H1 (cell line): ENCODE measurements around the gene KCNK13. TPM values are rescaled to one million over a fixed set of nuclear protein-coding genes. Genes with fewer than 3 reads are reported as not detected.

Source experiments
- CTCF ChIA-PET: fragments of 300-600 bp; sonication (Branson Sonifier 250); formaldehyde crosslinking; loops from one replicate; lab custom pipeline; 2021; ENCODE audit not compliant: partially characterized antibody; lab: Charles Lee
- POLR2A ChIA-PET: fragments of 300-600 bp; sonication (Branson Sonifier 250); formaldehyde crosslinking; loops from one replicate; lab custom pipeline; 2021; ENCODE audit warnings: inconsistent platforms; ENCODE audit not compliant: partially characterized antibody; lab: Charles Lee
- DNase-seq, 2 experiments: peaks; one replicate each; pipeline versions ENCODE4 v3.0.0 to v3.0.0-alpha.2; 2010 to 2022; ENCODE audit warnings: low spot score in 2 of 2, low read depth in 1 of 2, mixed read lengths in 1 of 2
- FAIRE-seq: peaks from 2 replicates; lab custom pipeline; 2011; peaks lifted over from hg19 to GRCh38; lab: Jason Lieb, UNC
- H2AFZ ChIP-seq: 2 replicates; pipeline ENCODE4 v1.8.1; 2012; ENCODE audit warnings: low read length, inconsistent platforms
- H2AK5ac ChIP-seq: 2 replicates; pipeline ENCODE4 v1.6.1; 2013; ENCODE audit warnings: low read depth, low read length
- H2BK120ac ChIP-seq: replicated peaks from 2 replicates; pipeline ENCODE3; 2013; ENCODE audit warnings: low read depth, low read length, inconsistent platforms
- H2BK12ac ChIP-seq: 2 replicates; pipeline ENCODE4 v1.6.1; 2013; ENCODE audit warnings: low read depth, low read length
- H2BK15ac ChIP-seq: 2 replicates; pipeline ENCODE4 v1.6.1; 2013; ENCODE audit warnings: low read length
- H2BK20ac ChIP-seq: 2 replicates; pipeline ENCODE4 v1.6.1; 2013; ENCODE audit warnings: low read length
- H2BK5ac ChIP-seq: 2 replicates; pipeline ENCODE4 v1.6.1; 2013; ENCODE audit warnings: low read depth, low read length
- H3K14ac ChIP-seq: 2 replicates; pipeline ENCODE4 v1.6.1; 2013; ENCODE audit warnings: inconsistent platforms; ENCODE audit not compliant: insufficient read length
- H3K18ac ChIP-seq: 2 replicates; pipeline ENCODE4 v1.6.1; 2013; ENCODE audit warnings: low read length; ENCODE audit errors: extremely low read depth
- H3K23ac ChIP-seq: 2 replicates; pipeline ENCODE4 v1.6.1; 2013; ENCODE audit warnings: inconsistent platforms; ENCODE audit not compliant: insufficient read length
- H3K23me2 ChIP-seq: 2 replicates; pipeline ENCODE4 v1.6.1; 2013; ENCODE audit warnings: low read depth, low read length
- H3K27ac ChIP-seq: 2 replicates; pipeline ENCODE4 v1.6.1; 2011; ENCODE audit warnings: low read depth, low read length, inconsistent platforms
- H3K27me3 ChIP-seq, 4 experiments: replicated peaks in 1 of 4; 1 replicate in 1 of 4; 2 replicates in 3 of 4; pipeline versions ENCODE4 v1.6.1 to v1.8.1; 2011 to 2013; ENCODE audit warnings: low read length in 3 of 4, mild to moderate bottlenecking in 3 of 4, inconsistent platforms in 2 of 4, mixed read lengths in 2 of 4, moderate library complexity in 1 of 4; ENCODE audit not compliant: control insufficient read depth in 3 of 4, insufficient read depth in 3 of 4; ENCODE audit errors: extremely low read depth in 1 of 4
- H3K36me3 ChIP-seq, 4 experiments: 2 replicates each; pipeline versions ENCODE4 v1.6.1 to v1.8.1; 2011 to 2013; ENCODE audit warnings: mild to moderate bottlenecking in 4 of 4, low read length in 3 of 4, moderate library complexity in 2 of 4, control low read depth in 1 of 4, inconsistent platforms in 1 of 4; ENCODE audit not compliant: insufficient read depth in 4 of 4, control insufficient read depth in 2 of 4
- H3K4ac ChIP-seq: replicated peaks from 2 replicates; pipeline ENCODE3; 2013; ENCODE audit warnings: low read length, low read depth, mixed read lengths, inconsistent platforms; ENCODE audit not compliant: insufficient read length
- H3K4me1 ChIP-seq, 4 experiments: replicated peaks in 1 of 4; 1 replicate in 1 of 4; 2 replicates in 3 of 4; pipeline versions ENCODE4 v1.6.1 to v1.8.1; 2011 to 2013; ENCODE audit warnings: low read length in 3 of 4, inconsistent platforms in 2 of 4, mixed read lengths in 1 of 4; ENCODE audit not compliant: insufficient read depth in 4 of 4, control insufficient read depth in 3 of 4
- H3K4me2 ChIP-seq, 2 experiments: 2 replicates each; pipeline versions ENCODE4 v1.6.1 to v1.8.1; 2011 to 2013; ENCODE audit warnings: low read depth in 2 of 2, low read length in 2 of 2, control low read depth in 1 of 2, inconsistent platforms in 1 of 2, mild to moderate bottlenecking in 1 of 2; ENCODE audit not compliant: insufficient read depth in 1 of 2
- H3K4me3 ChIP-seq, 4 experiments: fragments of 200-600, 300-600 bp in 1 of 4; sonication (generic), shearing (Covaris generic), sonication (Bioruptor Twin) in 1 of 4; 2 replicates each; pipeline versions ENCODE4 v1.5.1 to v1.8.1; 2011 to 2016; ENCODE audit warnings: low read length in 4 of 4, low read depth in 3 of 4, control low read depth in 2 of 4, inconsistent platforms in 2 of 4, mild to moderate bottlenecking in 2 of 4, mixed read lengths in 1 of 4, moderate library complexity in 1 of 4; ENCODE audit not compliant: insufficient read depth in 2 of 4; ENCODE audit errors: extremely low read depth in 1 of 4
- H3K56ac ChIP-seq: replicated peaks from 2 replicates; pipeline ENCODE3; 2013; ENCODE audit warnings: low read depth, mild to moderate bottlenecking, mixed read lengths, low read length, inconsistent platforms; ENCODE audit not compliant: insufficient read length
- H3K79me1 ChIP-seq: 2 replicates; pipeline ENCODE4 v1.6.1; 2013; ENCODE audit warnings: low read depth, low read length, control low read depth
- H3K79me2 ChIP-seq, 2 experiments: 2 replicates each; pipeline versions ENCODE4 v1.6.1 to v1.8.1; 2012 to 2013; ENCODE audit warnings: low read length in 2 of 2, mild to moderate bottlenecking in 2 of 2, inconsistent platforms in 1 of 2; ENCODE audit not compliant: insufficient read depth in 2 of 2, control insufficient read depth in 1 of 2
- H3K9ac ChIP-seq, 4 experiments: replicated peaks in 1 of 4; 1 replicate in 1 of 4; 2 replicates in 3 of 4; pipeline versions ENCODE4 v1.6.1 to v1.8.1; 2011 to 2013; ENCODE audit warnings: low read depth in 3 of 4, low read length in 3 of 4, control low read depth in 2 of 4, mild to moderate bottlenecking in 2 of 4, moderate library complexity in 2 of 4, inconsistent platforms in 1 of 4; ENCODE audit errors: extremely low read depth in 1 of 4
- H3K9me3 ChIP-seq, 2 experiments: 2 replicates each; pipeline versions ENCODE4 v1.6.1 to v1.8.1; 2012 to 2013; ENCODE audit warnings: mild to moderate bottlenecking in 2 of 2, moderate library complexity in 2 of 2, control low read depth in 1 of 2, inconsistent platforms in 1 of 2, low read depth in 1 of 2, low read length in 1 of 2, mixed read lengths in 1 of 2; ENCODE audit not compliant: insufficient read depth in 2 of 2
- H4K20me1 ChIP-seq, 2 experiments: replicated peaks in 1 of 2; 2 replicates each; pipeline versions ENCODE3 to v1.8.1; 2011 to 2013; ENCODE audit warnings: inconsistent platforms in 2 of 2, low read length in 2 of 2, mild to moderate bottlenecking in 1 of 2; ENCODE audit not compliant: insufficient read depth in 2 of 2, control insufficient read depth in 1 of 2
- H4K5ac ChIP-seq: 2 replicates; pipeline ENCODE4 v1.6.1; 2013; ENCODE audit warnings: low read length, low read depth, mixed read lengths, inconsistent platforms; ENCODE audit not compliant: insufficient read length
- H4K8ac ChIP-seq: 2 replicates; pipeline ENCODE4 v1.8.0; 2013; ENCODE audit warnings: mild to moderate bottlenecking, moderate library complexity, low read length, inconsistent platforms; ENCODE audit not compliant: insufficient read depth; ENCODE audit errors: extremely low read depth
- H4K91ac ChIP-seq: replicated peaks from 2 replicates; pipeline ENCODE3; 2013; ENCODE audit warnings: low read length, mixed read lengths, inconsistent platforms; ENCODE audit not compliant: insufficient read length
- CTCF ChIP-seq, 3 experiments: IDR thresholded peaks; 1 replicate in 2 of 3; 2 replicates in 1 of 3; pipeline versions ENCODE4 v1.5.1 to v1.6.1; 2011; ENCODE audit warnings: low read length in 3 of 3, mild to moderate bottlenecking in 3 of 3, inconsistent platforms in 2 of 3, low read depth in 1 of 3, moderate library complexity in 1 of 3; ENCODE audit not compliant: insufficient read depth in 1 of 3; ENCODE audit errors: control extremely low read depth in 1 of 3
- E2F6 ChIP-seq: IDR thresholded peaks from 2 replicates; pipeline ENCODE4 v1.6.1; 2012; ENCODE audit warnings: inconsistent platforms
- EP300 ChIP-seq, 2 experiments: IDR thresholded peaks; 1 replicate in 1 of 2; 2 replicates in 1 of 2; pipeline ENCODE4 v1.6.1; 2011 to 2012; ENCODE audit warnings: low read depth in 2 of 2, low read length in 2 of 2, mild to moderate bottlenecking in 2 of 2, borderline replicate concordance in 1 of 2, inconsistent platforms in 1 of 2, moderate library complexity in 1 of 2
- FOSL1 ChIP-seq: IDR thresholded peaks from 2 replicates; pipeline ENCODE4 v1.6.1; 2011; ENCODE audit warnings: mild to moderate bottlenecking, low read depth, low read length, moderate library complexity; ENCODE audit not compliant: insufficient read depth
- KDM4A ChIP-seq: IDR thresholded peaks from one replicate; pipeline ENCODE4 v1.7.1; 2012; ENCODE audit warnings: low read depth, mild to moderate bottlenecking, moderate library complexity, low read length, inconsistent platforms; ENCODE audit not compliant: severe bottlenecking
- SRF ChIP-seq: IDR thresholded peaks from 2 replicates; pipeline ENCODE4 v1.6.1; 2011; ENCODE audit warnings: mild to moderate bottlenecking, low read depth, low read length, moderate library complexity
- TAF1 ChIP-seq: IDR thresholded peaks from 2 replicates; pipeline ENCODE4 v1.6.1; 2011; ENCODE audit warnings: mild to moderate bottlenecking, low read depth, low read length
- USF2 ChIP-seq: IDR thresholded peaks from 2 replicates; pipeline ENCODE4 v1.6.1; 2011; ENCODE audit warnings: low read length, improper control_type of control experiment
- ZNF274 ChIP-seq: IDR thresholded peaks from 2 replicates; pipeline ENCODE4 v1.7.0; 2012; ENCODE audit warnings: low read length, borderline replicate concordance; ENCODE audit errors: extremely low read depth
- WGBS, 2 experiments: shearing (Covaris generic) in 1 of 2; methylation state at CpG; one replicate each; pipeline versions ENCODE4 v1.1.6 to v1.1.7; 2013 to 2015; ENCODE audit warnings: low lambda C conversion rate in 2 of 2, mixed read lengths in 2 of 2, inconsistent platforms in 1 of 2, low coverage in 1 of 2, missing lambda C conversion rate in 1 of 2; ENCODE audit not compliant: insufficient replicate concordance in 2 of 2, insufficient coverage in 1 of 2, insufficient read length in 1 of 2; ENCODE audit errors: extremely low coverage in 1 of 2, missing lambda C conversion rate in 1 of 2; 5-methylcytosine and 5-hydroxymethylcytosine counted together
- polyA plus RNA-seq, 7 experiments: library from polyadenylated mRNA; depleted of rRNA in 3 of 7; stranded (reverse) in 5 of 7; unstranded in 2 of 7; fragments of >200 nt in 5 of 7; fragments of 200-250 nt in 2 of 7; gene quantifications; 1 replicate in 5 of 7; 2 replicates in 1 of 7; 4 replicates in 1 of 7; pipeline versions ENCODE4 v1.2.1 to v1.2.3, GENCODE V29; 2011 to 2013; ENCODE audit warnings: missing spikeins in 2 of 7, mixed read lengths in 2 of 7
- total RNA-seq: library from RNA; stranded (reverse); fragmentation: NEBNext Ultra II Directional; extraction: Animal tissue kit (Norgen Biotek cat#: 25700); gene quantifications from 2 replicates; pipeline ENCODE4 v1.2.1, GENCODE V29; 2021

KCNK13 gene
- total and polyA plus RNA-seq, 2 of the 8 experiments (the other 6 are each of a cell fraction or from before 2014, with no cell fraction given) = 0.39 to 0.48 TPM

- FAIRE-seq (no peak), DNase-seq (no peak)
- no peak overlapping the region for H3K4me3 ChIP-seq
- H4K8ac ChIP-seq = no peak overlapping the region
- H4K5ac ChIP-seq = no peak overlapping the region
- H3K23me2 ChIP-seq = no peaks in the 10 kb centered on the region; the same call in 1 of the 2 replicates
- H4K20me1 ChIP-seq = no peaks in the 10 kb centered on the region
- ChIA-PET CTCF (interaction anchor here (1.9 kb wide), 1 partner anchor 255 kb away, joined by 5 read pairs; no protein-coding TSS in a partner anchor), POLR2A (no interaction called here)
- no peak overlapping the region for H2BK5ac ChIP-seq
- no peaks in the 10 kb centered on the region for H3K4me1 ChIP-seq
- H3K27me3 ChIP-seq = 0 out of 7 replicates have a peak, but pooled peaks cover 0 to 2% (median 0%) of the 10 kb centered on the region in 4 experiments
- H3K4me2 ChIP-seq = no peak overlapping the region
- no peak overlapping the region for H3K23ac ChIP-seq
- no peaks in the 10 kb centered on the region for H3K79me2 ChIP-seq
- H4K91ac ChIP-seq = no peak overlapping the region
- no peak overlapping the region for H2AK5ac ChIP-seq
- no peak overlapping the region for H3K56ac ChIP-seq
- no peaks in the 10 kb centered on the region for H3K36me3 ChIP-seq
- no peak overlapping the region for H3K4ac ChIP-seq
- H3K9me3 ChIP-seq = 0 out of 4 replicates have a peak, but pooled peaks cover 0 to under 1% of the 10 kb centered on the region in 2 experiments
- no peak overlapping the region for H2BK12ac ChIP-seq
- H3K14ac ChIP-seq = no peak overlapping the region
- H2AFZ ChIP-seq = no peak overlapping the region
- no peaks in the 10 kb centered on the region for H3K79me1 ChIP-seq
- no peak overlapping the region for H2BK15ac ChIP-seq
- no peak overlapping the region for H2BK20ac ChIP-seq
- WGBS, 2 experiments = 90% methylated on average over 4 of the region's 4 CpGs; no CpG with 5 or more reads in 1 of the 2 experiments
- H3K27ac ChIP-seq = no peak overlapping the region
- no peak overlapping the region for H3K9ac ChIP-seq
- no peak overlapping the region for H2BK120ac ChIP-seq
- H3K18ac ChIP-seq = no peak overlapping the region
- no peak for TF ChIP-seq KDM4A
- TF ChIP-seq TAF1 = no peak
- TF ChIP-seq USF2 = no peak
- no peak for TF ChIP-seq E2F6
- no peak for TF ChIP-seq SRF
- TF ChIP-seq CTCF (IDR thresholded peaks at IDR 0.05; ENCODE audit: control extremely low read depth in 1 of 3, insufficient read depth in 1 of 3, low read depth in 1 of 3, low read length in 3 of 3) = no peak
- TF ChIP-seq ZNF274 = no peak
- no peak for TF ChIP-seq EP300 (IDR thresholded peaks at IDR 0.05; ENCODE audit: borderline replicate concordance in 1 of 2, low read depth in 2 of 2, low read length in 2 of 2)
- TF ChIP-seq FOSL1 = no peak
Observed at GRCh38 chr14:90228478-90228877, 166.7 kb downstream of the KCNK13 start.
